ENCODE results near the gene PITPNM2.
"Not testable (repeated sequence)": the region's sequence is repeated elsewhere in the genome, so short reads cannot be mapped to it uniquely, and the experiment has no call there.

PITPNM2 gene

DNA sequence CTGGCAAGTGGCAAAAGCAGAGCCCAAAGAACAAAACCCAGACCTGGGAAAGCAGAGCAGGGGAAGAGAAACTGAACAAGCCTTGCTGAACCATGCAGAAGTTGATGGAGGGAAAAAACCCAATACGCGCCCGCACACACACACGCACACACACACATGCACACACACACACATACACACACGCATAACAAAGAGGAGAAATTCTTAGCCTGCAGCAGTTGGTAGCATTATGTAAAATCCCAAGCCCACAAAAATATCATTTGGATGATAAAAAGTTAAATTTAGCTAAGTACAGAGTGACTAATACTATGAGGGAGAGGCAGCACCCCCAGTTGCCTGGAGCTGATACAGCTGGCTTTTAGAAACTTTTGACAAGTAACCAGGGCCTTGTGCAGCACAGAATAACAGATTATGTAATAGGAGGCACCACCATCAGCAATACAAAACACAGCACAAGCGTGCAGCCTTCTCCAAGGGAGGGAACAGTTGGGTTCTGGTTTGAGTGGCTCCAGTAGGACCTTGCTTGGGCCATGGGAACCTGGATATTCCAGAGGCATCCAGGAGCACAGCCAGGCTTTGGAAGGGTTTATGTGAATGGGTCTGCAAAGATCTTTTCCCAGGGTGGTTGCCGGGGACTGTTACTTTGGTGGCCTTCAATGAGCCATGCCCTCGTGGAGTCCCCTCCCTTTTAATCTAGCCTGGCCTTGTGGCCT, 35.3 kb downstream of the PITPNM2 start:
- DNase-seq: no peak

DNA sequence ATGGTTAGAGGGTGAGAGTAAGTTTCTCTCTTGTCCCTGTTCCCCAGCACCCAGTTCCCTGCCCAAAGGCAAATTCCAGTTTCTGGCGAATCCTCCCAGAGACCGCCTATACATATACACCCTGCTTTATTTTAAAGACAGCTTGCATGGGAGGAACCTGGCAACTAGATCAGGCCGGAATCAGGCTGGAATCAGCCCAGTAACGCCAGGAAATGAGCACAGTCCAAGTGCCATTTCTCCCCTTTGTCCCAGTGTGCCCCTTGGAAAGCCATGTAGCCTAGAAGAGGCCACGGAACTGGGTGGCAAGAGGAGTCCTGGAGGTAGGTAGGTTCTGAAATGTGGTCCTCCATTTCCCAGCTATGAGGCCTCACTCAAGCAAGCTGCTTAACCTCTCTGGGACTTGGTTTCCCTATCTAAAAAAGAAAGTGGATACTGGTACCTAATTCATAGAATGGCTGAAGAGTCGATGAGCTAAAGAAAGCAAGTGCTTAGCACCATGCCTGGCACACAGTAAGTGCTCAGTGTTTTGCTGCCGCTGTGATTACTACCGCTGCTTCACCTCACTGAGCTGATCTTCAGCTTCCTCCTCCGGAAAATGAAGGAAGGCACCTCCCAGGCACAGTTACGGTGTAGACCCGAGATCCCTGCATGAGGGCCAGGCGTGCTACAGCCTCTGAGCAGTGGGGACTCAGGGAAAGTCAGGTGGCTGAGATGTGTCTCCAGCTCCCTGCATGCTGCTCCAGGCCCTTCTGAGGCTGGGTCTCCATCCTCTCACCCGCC, 36.4 kb downstream of the PITPNM2 start:
- no peak for DNase-seq

DNA sequence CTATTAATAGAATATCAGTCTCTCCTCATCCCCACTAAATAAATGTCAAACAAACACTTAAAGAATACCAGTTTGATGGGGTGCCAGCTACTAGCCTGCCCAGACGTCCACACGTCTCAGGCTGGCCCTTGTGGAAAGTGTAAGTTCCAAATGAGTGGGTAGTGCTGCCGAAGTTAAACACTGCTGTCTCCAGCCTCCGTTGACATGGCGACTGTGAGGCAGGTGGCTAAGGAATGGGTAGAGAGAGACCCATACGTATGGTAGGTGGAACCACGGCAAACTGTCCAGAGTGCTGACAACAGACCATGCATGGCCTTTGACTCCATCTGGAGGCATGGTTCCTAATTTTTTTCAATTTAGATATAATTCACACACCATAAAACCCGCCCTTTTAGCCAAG, 37.9 kb downstream of the PITPNM2 start:
- DNase-seq: no peak

DNA sequence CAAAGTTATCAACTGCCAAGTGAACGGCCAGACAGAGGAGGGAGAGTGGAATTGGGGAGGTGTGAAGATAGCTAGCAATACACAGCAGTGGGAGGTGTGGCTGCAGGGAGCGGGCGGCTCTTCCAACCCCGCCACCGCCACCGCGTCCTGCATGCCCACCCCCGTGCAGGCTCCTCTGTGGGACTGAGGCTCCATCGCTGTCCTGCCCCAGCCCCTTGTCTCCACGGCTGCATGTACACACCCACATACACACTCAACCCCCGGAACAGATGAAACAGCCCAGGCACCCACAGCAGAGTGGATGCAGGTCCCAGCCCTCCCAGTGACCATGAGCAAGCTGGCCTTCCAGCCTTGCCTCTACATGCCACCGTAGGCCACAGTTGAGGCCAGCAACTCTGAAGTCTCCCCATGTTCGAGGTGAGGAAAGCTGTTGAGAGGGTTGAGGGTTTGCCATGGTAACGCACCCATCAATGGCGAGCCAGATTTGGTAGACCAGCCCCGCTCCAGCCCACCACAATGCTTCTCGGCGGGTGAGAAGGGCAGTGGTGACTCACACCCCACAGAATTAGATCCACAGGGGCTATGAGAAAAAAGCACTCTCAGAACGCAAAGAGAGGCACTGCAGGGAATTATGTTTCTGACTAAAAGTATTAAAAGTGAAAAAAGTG, 39.3 kb downstream of the PITPNM2 start:
- no peak for DNase-seq

DNA sequence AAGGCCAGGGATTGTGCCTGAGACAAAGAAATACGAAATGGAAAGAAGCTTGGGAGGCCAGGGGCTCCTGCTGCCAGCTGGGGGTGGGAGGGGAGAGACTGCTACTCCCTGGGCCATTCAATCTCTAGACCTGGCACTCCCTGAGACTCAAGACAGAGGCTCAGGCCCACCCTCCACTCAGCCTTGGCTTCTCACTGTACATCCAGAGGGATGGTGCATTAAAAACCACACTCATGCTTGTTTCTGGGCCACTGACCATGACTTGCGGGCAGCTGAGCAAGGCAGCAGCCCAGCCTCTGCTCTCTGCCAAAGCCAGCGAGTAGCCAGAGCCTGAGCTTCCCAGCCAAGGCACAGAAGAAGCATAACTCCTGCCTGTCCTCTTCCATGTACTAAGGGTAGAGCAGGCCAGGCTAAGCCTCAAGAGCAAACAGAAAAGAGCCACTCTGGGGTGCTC, 41.5 kb downstream of the PITPNM2 start:
- no peak for DNase-seq

DNA sequence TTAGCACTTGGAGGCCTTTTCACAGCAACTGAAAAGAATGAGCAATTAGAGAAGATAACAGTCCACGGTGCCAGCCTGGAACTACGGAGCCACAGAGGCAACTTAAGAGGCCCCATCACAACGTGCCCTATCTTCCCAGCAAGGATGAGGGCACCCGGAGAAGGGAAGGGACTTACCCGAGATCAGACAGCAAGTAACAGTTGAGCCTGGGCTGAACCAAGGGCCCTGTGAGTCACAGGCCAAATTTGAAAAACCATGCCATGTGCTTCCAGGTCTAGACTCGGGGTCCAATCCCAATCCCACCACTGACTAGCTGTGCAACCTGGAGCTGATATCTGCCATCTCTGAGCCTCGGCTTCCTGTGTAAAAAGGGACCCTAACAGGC, 42.2 kb downstream of the PITPNM2 start:
- DNase-seq: no peak

DNA sequence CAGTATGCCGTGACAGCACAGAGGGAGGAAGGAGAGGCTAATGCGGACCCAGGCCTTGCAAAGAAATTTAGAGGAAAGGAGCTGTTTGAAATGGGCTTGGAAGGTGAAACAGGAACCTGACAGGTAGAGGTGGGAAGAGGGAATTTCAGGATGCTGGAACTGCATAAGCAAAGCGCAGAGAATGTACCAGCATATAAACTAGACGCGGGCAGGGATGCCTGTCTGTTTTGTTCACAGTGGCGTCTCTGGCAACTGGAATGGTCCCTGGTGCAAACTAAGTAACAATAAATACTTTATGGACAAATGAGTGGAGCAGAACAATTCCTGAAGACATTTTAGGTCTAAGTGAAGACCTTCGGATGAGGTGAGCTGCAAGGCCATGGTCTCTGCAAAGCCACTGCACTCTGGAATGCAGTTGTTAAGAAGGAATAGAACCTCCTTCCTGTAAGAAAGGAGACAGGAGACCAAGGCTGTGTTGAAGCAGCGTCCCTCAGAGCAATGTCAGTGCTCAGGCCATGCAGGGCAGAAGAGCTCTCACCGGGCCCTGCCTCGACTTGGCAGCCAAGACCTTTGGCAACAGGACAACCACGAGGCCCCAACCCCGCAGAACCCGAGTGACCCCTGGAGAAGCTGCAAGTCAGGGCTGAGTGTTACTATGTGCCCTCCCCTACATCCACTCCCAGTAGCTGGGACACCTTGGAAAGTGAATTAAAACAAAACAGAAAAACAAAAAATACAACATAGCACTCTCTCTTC, 42.8 kb downstream of the PITPNM2 start:
- no peak for DNase-seq

DNA sequence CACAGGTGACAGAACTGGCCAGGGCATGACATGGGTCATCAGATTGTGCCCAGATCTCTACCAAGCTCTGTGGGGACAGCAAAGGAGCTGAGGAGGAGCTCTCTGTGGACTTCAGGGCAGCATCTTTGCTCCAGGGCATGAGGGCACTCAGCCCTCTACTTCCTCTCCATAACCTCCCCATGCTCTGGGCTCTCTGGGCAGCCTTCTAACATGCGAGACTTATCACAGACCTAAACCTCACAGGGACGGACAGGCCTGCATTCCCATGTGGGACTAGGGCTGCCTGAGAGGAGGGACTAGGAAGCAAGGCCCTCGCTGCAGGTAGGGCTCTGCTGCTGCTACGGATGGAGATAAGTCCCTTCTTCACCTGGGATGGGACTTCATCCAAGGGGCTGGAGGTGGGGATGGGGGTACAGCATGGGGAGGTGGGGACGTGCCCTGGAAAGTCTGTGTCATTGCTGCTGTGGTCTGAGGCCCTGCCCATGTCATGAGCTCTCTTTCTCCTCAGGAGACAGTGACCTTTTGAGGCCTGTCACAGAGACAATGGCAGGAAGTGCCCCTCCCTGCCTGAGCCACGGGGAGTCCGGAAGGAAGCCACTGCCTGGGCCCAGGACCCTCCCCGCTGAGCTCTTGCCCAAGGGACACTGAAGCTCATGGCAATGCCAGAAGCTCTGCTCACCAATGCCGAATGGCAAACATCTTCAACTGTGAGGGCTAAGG, 44.1 kb downstream of the PITPNM2 start:
- DNase-seq: peak; percentile 35

DNA sequence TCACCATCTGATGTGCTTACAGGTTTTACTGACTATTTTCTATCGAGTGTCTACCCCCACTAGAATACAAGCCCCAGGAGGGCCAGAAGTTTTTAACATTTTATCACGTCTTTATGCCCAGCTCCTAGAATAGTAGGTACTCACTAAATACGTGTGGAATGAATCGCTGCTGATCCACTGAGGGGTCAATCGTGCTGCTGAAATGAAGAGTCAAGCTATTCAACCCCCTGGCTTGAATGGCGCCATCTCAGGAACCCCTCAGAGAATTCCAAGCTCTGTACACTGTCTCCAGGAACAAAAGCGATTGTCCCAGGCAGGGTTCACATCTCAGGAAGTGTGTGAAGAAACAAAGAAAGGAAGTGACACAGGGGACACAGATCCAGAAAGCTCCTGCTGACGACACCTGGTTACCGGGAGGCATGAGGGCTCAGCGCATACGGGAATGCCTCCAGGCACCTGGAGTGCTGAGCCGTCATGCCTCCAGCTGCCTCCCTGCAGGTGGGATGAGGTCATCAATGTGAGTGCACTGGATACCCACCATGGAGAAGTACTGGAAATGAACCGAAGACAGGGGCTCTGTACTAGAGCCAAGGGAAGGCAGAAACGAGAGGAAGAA, 45.6 kb downstream of the PITPNM2 start:
- DNase-seq: no peak

DNA sequence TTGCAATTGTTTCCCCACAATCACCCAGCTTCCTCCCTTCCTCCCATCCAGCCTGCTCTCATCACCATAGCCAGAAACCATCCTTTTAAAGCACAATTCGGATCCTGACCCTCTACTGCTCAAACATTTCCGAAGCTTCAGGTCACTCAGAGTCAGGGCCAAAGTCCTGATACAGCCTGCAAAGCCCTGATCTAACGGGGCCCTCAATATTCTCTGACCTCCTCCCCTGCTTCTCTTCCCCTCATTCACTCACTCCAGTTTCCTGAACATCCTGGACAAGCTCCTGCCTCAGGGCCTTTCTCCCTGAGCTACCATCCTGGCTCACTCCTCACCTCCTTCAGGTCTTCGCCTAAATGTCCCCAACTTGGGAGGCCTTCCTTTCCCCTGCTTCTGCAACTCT, 46.1 kb downstream of the PITPNM2 start:
- no peak for DNase-seq

DNA sequence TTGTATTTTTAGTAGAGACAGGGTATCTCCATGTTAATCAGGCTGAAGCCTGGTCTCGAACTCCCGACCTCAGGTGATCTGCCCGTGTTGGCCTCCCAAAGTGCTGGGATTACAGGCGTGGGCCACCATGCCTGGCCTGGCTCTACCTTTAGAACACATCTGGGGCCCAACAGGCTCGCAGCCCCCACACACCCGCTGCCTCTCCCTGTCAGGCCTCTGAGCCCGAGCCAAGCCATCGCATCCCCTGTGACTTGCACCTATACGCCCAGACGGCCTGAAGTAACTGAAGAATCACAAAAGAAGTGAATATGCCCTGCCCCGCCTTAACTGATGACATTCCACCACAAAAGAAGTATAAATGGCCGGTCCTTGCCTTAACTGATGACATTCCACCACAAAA, 46.8 kb downstream of the PITPNM2 start:
- DNase-seq: not testable (repeated sequence)

DNA sequence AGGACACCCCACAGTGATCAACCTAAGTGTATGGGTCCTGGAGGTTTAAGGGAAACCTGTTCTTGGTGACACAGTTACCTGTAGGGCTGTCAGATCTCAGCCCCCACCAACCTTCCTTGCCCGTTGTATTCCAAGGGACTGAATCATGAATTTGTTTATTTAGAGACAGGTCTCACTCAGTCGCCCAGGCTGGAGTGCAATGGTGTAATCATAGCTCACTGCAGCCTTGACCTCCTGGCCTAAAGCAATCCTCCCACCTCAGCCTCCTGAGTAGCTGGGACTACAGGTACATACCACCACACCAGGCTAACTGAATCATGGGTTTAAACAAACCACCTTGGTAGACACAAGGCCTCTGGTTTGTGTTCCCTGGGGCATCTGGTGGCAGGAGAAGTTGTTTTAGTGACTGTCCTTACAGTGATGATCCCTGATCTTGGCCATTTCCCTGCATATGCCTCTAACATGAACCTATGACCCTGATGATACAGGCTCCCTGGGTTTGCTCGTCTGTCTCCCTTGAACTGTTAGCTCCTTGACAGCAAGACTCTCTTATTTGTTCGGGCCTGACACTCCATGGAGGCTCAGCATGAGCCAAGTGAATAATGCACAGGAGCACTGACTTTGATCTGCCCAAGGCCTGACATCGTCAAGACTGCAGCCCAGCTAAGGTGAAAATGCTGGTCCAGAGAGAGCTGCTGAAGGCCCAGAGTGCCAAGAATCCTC, 47.9 kb downstream of the PITPNM2 start:
- no peak for DNase-seq

DNA sequence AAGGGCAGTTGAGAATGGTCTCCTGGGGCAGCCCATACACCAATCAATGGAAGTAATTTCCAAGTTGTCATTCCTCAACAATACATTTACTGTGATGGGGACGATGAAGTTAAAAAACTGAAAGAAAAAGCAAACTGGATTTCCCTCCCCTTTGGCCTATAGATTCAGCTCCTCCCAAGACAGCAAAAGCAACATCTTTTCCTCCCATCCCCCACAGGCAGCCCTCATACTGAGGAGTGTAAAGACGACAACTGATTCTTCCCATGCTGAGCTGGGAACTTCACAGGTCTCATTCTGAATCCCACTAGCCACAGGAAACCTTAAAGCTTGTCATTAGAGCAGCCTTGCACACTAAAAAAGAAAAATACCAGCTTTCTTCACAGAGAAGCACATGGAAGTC, 48.5 kb downstream of the PITPNM2 start:
- no peak for DNase-seq

DNA sequence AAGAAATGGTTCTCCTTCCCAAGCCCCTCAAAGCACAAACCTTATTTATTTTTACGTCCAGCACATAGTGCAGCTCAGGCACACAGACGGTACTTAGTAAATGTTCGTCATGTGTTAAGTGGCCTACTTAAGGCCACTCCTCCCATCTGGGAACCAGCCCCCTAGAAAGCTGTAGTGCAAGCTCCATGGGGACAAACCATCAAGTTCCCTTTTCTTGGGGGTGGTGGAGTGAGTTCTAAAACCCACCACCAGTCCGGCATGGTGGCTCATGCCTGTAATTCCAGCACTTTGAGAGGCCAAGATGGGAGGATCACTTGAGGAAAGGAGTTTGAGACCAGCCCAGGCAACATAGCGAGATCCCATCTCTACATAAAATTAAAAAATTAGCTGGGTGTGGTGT, 49.4 kb downstream of the PITPNM2 start:
- DNase-seq: no peak
